Suprapubic skin (tissue), 3 donors: ENCODE data around the gene DHX30.

ENCODE experiments used
- POLR2AphosphoS5 ChIP-seq, 3 donors: sonication (generic); formaldehyde crosslinking; IDR thresholded peaks; one replicate each; pipeline ENCODE4 v1.6.1; 2017; ENCODE audit warnings: antibody characterized with exemption in 3 of 3
- TF ChIP-seq, protein P1 (sequence below), 2 donors: fragments of 200-600 bp in 1 of 2; fragments of 450-650 bp in 1 of 2; sonication (generic) in 1 of 2; IDR thresholded peaks; one replicate each; pipeline ENCODE4 v1.5.1; 2016 to 2019; ENCODE audit warnings: antibody characterized with exemption in 2 of 2, mild to moderate bottlenecking in 1 of 2, moderate library complexity in 1 of 2

DNA sequence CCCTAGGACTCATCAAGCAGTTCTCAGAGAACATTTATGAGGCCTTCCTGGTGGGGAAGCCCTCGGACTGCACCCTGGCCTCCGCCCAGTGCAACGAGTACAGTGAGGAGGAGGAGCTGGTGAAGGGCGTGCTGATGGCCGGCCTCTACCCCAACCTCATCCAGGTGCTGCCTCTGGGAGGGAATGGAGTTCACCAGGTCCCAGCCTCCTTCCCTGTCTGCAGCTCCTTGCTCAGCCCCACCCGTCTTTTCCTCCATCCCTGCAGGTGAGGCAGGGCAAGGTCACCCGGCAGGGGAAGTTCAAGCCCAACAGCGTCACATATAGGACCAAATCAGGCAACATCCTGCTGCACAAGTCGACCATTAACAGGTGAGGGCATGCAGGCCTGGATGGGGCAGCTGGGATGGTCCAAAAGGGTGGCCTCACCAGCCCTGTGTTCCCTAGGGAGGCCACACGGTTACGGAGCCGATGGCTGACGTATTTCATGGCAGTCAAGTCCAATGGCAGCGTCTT is 46.3 kb downstream of the DHX30 start:
- TF ChIP-seq POLR2AphosphoS5 (IDR thresholded peaks at IDR 0.05), result no peak
- TF ChIP-seq, protein P1, sequence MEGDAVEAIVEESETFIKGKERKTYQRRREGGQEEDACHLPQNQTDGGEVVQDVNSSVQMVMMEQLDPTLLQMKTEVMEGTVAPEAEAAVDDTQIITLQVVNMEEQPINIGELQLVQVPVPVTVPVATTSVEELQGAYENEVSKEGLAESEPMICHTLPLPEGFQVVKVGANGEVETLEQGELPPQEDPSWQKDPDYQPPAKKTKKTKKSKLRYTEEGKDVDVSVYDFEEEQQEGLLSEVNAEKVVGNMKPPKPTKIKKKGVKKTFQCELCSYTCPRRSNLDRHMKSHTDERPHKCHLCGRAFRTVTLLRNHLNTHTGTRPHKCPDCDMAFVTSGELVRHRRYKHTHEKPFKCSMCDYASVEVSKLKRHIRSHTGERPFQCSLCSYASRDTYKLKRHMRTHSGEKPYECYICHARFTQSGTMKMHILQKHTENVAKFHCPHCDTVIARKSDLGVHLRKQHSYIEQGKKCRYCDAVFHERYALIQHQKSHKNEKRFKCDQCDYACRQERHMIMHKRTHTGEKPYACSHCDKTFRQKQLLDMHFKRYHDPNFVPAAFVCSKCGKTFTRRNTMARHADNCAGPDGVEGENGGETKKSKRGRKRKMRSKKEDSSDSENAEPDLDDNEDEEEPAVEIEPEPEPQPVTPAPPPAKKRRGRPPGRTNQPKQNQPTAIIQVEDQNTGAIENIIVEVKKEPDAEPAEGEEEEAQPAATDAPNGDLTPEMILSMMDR (IDR thresholded peaks at IDR 0.05), result no peak
